Measurements from ENCODE around the gene CDK19. TPM values are rescaled to one million over a fixed set of nuclear protein-coding genes. Genes with fewer than 3 reads are reported as not detected.

Gene CDK19
- total RNA-seq = 10 to 100 TPM in 1 of 4 donors, 1 to 10 TPM in 3; 7.8 to 15.0 (median 9.8) TPM

DNA sequence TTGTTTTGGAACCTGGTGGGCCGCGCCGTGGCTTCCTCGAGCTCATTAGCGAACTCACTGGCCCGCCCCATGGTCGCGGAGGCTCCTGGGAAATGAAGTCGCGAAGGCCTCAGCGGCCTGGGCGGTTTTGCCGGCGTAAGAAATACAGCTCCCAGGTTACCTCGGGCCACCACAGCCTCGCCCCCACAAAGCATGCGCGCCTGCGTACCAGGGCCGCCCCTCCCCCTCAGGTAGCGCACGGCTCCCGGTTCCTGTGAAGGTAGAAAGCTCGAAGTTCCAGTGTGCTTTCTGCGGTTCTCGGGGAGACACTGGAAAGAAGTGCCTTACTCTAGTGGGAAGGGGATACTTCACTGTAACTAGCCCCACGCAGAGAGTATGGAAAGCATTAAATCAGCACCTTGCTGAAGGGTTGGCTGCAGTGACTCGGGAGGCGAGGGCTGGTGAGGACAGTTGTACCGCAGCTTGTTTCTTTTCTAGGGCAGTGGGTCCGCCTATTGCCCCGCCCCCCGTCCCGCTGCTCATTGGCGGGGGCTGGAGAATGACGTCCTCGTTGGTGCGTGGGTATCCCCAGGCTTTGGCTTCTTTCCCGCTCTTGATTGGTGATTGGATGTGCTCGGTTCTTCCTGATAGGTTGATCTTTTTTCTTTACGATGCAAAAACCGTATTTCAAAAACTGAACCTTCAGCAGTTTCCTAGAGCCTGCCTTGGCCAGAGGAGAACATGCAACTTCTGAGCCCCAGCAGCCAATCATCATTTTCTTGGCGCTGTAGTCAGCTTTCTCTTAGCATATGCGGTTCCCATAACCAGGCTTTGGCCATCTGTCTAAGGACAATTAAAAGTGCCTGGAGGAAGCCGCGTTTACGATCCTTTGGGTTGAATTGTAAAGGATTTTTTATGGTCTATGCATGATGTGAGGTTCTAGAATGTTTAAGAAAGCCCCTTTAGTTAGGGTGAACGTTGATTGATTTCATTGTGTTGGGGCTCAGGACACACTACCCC lies at the start of gene CDK19:
Gene CDK19 (minus strand): TSS at position 59 of the 999 bp plus-strand sequence. CDS start 333 bp downstream, outside the sequence.
- peak; percentile 95 for ATAC-seq (ENCODE audit: low FRiP score)
- no peak for TF ChIP-seq CTCF (IDR thresholded peaks at IDR 0.05)
- peak; percentile 93 for DNase-seq (ENCODE audit: low spot score)

- DNase-seq (ENCODE audit: low spot score) (no peak), ATAC-seq (ENCODE audit: low FRiP score) (no peak)
- TF ChIP-seq CTCF (IDR thresholded peaks at IDR 0.05) = no peak
These were observed 49.6 kb upstream of the CDK19 start for GRCh38 chr6:110864824-110865223.

GRCh38 chr6:110859335-110859792 lies 44.1 kb upstream of the CDK19 start:
- DNase-seq (ENCODE audit: low spot score) (no peak), ATAC-seq (ENCODE audit: low FRiP score) (no peak)
- TF ChIP-seq CTCF (IDR thresholded peaks at IDR 0.05) = no peak

DNA sequence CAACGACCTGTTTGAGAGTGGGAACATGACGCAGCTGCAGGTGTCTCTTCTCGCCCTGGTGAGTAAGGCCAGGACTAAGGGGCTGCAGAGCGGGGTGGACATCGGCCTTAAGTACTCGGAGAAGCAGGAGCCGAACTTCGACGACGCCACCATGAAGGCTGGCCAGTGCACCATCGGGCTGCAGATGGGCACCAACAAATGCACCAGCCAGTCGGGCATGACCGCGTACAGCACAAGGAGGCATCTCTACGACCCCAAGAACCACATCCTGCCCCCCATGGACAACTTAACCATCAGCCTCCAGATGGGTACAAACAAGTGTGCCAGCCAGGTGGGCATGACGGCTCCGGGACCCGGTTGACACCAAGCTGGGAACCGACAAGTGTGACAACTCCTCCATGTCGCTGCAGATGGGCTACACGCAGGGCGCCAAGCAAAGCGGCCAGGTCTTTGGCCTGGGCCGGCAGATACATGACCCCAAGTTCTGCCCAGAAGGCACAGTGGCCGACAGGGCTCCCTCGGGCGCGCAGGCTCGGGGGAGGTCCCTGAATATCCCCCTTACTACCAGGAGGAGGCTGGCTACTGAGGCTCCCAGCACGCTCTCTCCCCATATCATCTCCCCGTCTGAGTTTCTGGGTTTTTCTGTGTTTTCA lies 43.4 kb upstream of the CDK19 start:
- ATAC-seq (ENCODE audit: low FRiP score) = no peak
- DNase-seq (ENCODE audit: low spot score) = no peak
- TF ChIP-seq CTCF (IDR thresholded peaks at IDR 0.05) = no peak

DNA sequence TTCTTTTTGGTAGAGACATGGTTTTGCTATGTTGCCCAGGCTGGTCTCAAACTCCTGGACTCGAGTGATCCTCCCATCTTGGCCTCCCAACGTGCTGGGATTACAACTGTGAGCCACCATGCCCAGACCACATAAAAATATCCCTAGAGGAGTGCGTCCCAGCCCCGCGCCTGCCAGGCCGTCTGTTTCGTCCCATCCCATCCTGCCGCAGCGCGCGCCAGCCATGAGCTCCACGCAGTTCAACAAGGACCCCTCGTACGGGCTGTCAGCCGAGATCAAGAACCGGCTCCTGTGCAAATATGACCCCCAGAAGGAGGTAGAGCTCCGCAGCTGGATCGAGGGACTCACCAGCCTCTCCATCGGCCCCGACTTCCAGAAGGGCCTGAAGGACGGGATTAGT lies 42.7 kb upstream of the CDK19 start:
- ATAC-seq (ENCODE audit: low FRiP score) = no peak
- no peak for DNase-seq (ENCODE audit: low spot score)
- TF ChIP-seq CTCF (IDR thresholded peaks at IDR 0.05) = no peak

DNA sequence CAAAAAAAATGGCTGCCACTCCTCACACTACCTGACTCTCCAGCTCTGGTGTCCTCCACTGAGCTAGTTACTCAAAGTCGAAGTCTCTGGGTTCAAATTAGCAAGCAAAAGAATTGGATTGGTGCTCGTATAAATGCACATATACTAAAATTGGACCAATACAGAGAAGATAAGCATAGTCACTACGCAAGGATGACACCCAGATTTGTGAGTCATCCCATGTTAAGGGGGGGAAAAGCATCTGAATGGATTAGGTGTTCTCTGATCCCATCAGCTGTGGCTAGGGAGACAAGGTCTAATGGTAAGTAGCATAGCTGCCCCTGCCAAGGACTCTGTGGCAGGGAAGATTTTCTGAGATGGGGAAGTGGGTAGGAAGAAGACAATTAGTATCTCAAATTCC lies 41.0 kb upstream of the CDK19 start:
- no peak for ATAC-seq (ENCODE audit: low FRiP score)
- no peak for TF ChIP-seq CTCF (IDR thresholded peaks at IDR 0.05)
- DNase-seq (ENCODE audit: low spot score) = no peak
